ENCODE measurements around the gene ITGB3. TPM values are rescaled to one million over a fixed set of nuclear protein-coding genes. Genes with fewer than 3 reads are reported as not detected.
"Not testable (repeated sequence)": the region's sequence is repeated elsewhere in the genome, so short reads cannot be mapped to it uniquely, and the experiment has no call there.

Gene ITGB3
- total RNA-seq, 1 donor from 2014 or later: not detected

GRCh38 chr17:47210779-47211178 is 42.8 kb upstream of the ITGB3 start:
- Mint-ChIP-seq H3K27ac (ENCODE audit: unreplicated experiment) (no peak overlapping the region), H3K4me3 (ENCODE audit: unreplicated experiment) (no peak overlapping the region), H3K4me1 (ENCODE audit: unreplicated experiment) (peaks cover 11% of the 10 kb centered on the region), H3K36me3 (ENCODE audit: low read depth, unreplicated experiment) (no peaks in the 10 kb centered on the region), H3K9me3 (ENCODE audit: unreplicated experiment) (no peaks in the 10 kb centered on the region), H3K27me3 (ENCODE audit: unreplicated experiment) (peaks cover 3% of the 10 kb centered on the region)
- no peak for TF ChIP-seq CTCF (IDR thresholded peaks at IDR 0.05; ENCODE audit: unreplicated experiment)
- no peak for DNase-seq (ENCODE audit: low spot score)

GRCh38 chr17:47212458-47212857 is 41.2 kb upstream of the ITGB3 start:
- H3K36me3 Mint-ChIP-seq (ENCODE audit: low read depth, unreplicated experiment): no peaks in the 10 kb centered on the region
- no peaks in the 10 kb centered on the region for H3K4me1 Mint-ChIP-seq (ENCODE audit: unreplicated experiment)
- no peak overlapping the region for H3K4me3 Mint-ChIP-seq (ENCODE audit: unreplicated experiment)
- peaks cover 5% of the 10 kb centered on the region for H3K27me3 Mint-ChIP-seq (ENCODE audit: unreplicated experiment)
- no peak for DNase-seq (ENCODE audit: low spot score)
- TF ChIP-seq CTCF (IDR thresholded peaks at IDR 0.05; ENCODE audit: unreplicated experiment): no peak
- H3K27ac Mint-ChIP-seq (ENCODE audit: unreplicated experiment): no peak overlapping the region
- no peaks in the 10 kb centered on the region for H3K9me3 Mint-ChIP-seq (ENCODE audit: unreplicated experiment)

GRCh38 chr17:47213540-47213939 is 40.1 kb upstream of the ITGB3 start:
- DNase-seq (ENCODE audit: low spot score): no peak
- Mint-ChIP-seq H3K9me3 (ENCODE audit: unreplicated experiment) (no peaks in the 10 kb centered on the region), H3K36me3 (ENCODE audit: low read depth, unreplicated experiment) (no peaks in the 10 kb centered on the region), H3K4me1 (ENCODE audit: unreplicated experiment) (no peaks in the 10 kb centered on the region), H3K27ac (ENCODE audit: unreplicated experiment) (no peak overlapping the region), H3K27me3 (ENCODE audit: unreplicated experiment) (peaks cover 5% of the 10 kb centered on the region), H3K4me3 (ENCODE audit: unreplicated experiment) (no peak overlapping the region)
- no peak for TF ChIP-seq CTCF (IDR thresholded peaks at IDR 0.05; ENCODE audit: unreplicated experiment)

- no peak for TF ChIP-seq CTCF (IDR thresholded peaks at IDR 0.05; ENCODE audit: unreplicated experiment)
- Mint-ChIP-seq H3K27ac (ENCODE audit: unreplicated experiment) (no peak overlapping the region), H3K4me1 (ENCODE audit: unreplicated experiment) (no peaks in the 10 kb centered on the region), H3K36me3 (ENCODE audit: low read depth, unreplicated experiment) (no peaks in the 10 kb centered on the region), H3K4me3 (ENCODE audit: unreplicated experiment) (no peak overlapping the region), H3K9me3 (ENCODE audit: unreplicated experiment) (no peaks in the 10 kb centered on the region), H3K27me3 (ENCODE audit: unreplicated experiment) (peaks cover 4% of the 10 kb centered on the region)
- no peak for DNase-seq (ENCODE audit: low spot score)
These were observed 38.7 kb upstream of the ITGB3 start for GRCh38 chr17:47214931-47215330.

GRCh38 chr17:47216821-47217220 is 36.8 kb upstream of the ITGB3 start:
- not testable (repeated sequence) for H3K27ac Mint-ChIP-seq (ENCODE audit: unreplicated experiment); H3K4me1 Mint-ChIP-seq (ENCODE audit: unreplicated experiment); H3K27me3 Mint-ChIP-seq (ENCODE audit: unreplicated experiment); H3K36me3 Mint-ChIP-seq (ENCODE audit: low read depth, unreplicated experiment); H3K4me3 Mint-ChIP-seq (ENCODE audit: unreplicated experiment); H3K9me3 Mint-ChIP-seq (ENCODE audit: unreplicated experiment); DNase-seq (ENCODE audit: low spot score)

GRCh38 chr17:47217279-47217678 is 36.3 kb upstream of the ITGB3 start:
- H3K27me3 Mint-ChIP-seq (ENCODE audit: unreplicated experiment); DNase-seq (ENCODE audit: low spot score); H3K4me1 Mint-ChIP-seq (ENCODE audit: unreplicated experiment); H3K4me3 Mint-ChIP-seq (ENCODE audit: unreplicated experiment); H3K36me3 Mint-ChIP-seq (ENCODE audit: low read depth, unreplicated experiment); H3K27ac Mint-ChIP-seq (ENCODE audit: unreplicated experiment); H3K9me3 Mint-ChIP-seq (ENCODE audit: unreplicated experiment): not testable (repeated sequence)
